ENCODE data around the gene SPATS2L.

DNA sequence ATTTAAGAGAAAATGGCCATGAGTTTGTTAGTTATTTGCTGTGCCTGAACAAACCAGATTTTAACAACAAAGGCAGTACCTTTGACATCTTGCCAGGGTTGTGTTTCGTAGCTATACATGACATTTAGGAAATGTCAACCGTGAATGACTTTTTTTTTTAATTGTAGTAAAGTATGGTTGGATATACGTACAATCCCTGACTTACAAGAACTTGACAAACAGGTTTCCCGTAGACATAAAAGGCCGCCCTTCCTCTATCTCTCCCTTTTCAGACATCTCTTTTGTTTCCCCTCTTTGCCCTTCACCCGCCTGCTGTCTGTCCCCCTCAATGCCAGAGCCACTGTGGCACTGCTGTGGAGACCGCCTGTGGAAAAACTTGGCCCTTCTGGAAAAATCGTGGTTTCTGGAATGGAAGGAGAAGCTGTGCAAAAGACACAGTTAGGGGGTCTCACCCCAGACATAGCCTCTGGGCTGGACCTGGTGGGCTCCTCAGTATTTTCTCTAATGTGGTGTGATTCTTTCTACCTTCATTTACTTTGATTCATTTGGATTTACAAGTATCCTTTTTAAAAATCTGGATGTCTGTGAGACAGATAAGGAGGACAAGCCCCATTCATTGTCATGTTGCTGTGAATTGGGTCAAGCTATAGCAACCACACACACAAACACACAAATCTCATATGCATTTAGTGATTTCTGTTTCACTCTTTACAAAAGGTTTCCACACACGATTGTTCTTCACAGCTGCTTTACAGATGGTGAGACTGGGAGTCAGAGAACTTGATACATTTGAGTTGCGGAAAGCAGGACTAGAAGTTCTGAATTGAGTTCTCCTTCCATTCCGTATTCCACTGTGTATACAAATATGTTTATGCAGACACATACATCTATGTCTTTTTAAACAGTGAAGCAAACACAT, 48.6 kb downstream of the SPATS2L start:
- TF ChIP-seq RAD21 (IDR thresholded peaks at IDR 0.05; ENCODE audit: low read length) (no peak), CTCF (IDR thresholded peaks at IDR 0.05) (no peak), POLR2AphosphoS5 (IDR thresholded peaks at IDR 0.05; ENCODE audit: low read depth, low read length) (no peak), IRF3 (IDR thresholded peaks at IDR 0.05; ENCODE audit: low read depth, low read length) (no peak), TAF1 (IDR thresholded peaks at IDR 0.05; ENCODE audit: borderline replicate concordance, low read depth, low read length) (no peak), EP300 (IDR thresholded peaks at IDR 0.05; ENCODE audit: borderline replicate concordance in 1 of 2, low read depth in 1 of 2, low read length in 1 of 2) (no peak), TCF12 (IDR thresholded peaks at IDR 0.05) (no peak), EZH2phosphoT487 (IDR thresholded peaks at IDR 0.05; ENCODE audit: borderline replicate concordance, low read depth) (no peak)
- TF ChIP-seq, protein P1, sequence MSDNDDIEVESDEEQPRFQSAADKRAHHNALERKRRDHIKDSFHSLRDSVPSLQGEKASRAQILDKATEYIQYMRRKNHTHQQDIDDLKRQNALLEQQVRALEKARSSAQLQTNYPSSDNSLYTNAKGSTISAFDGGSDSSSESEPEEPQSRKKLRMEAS (IDR thresholded peaks at IDR 0.05; ENCODE audit: low read depth): no peak
